Chondrocyte (in vitro differentiated cells): ENCODE data around the gene DDOST. TPM values are rescaled to one million over a fixed set of nuclear protein-coding genes. Genes with fewer than 3 reads are reported as not detected.
"Not testable (repeated sequence)": the region's sequence is repeated elsewhere in the genome, so short reads cannot be mapped to it uniquely, and the experiment has no call there.

Experiments used
- DNase-seq: peaks from one replicate; pipeline ENCODE4 v3.0.0; 2021; ENCODE audit warnings: mixed read lengths, low spot score
- H3K27ac Mint-ChIP-seq: one replicate; pipeline ENCODE4 v1.8.0; 2021; ENCODE audit warnings: mild to moderate bottlenecking, moderate library complexity, mixed read lengths; ENCODE audit not compliant: unreplicated experiment
- H3K27me3 Mint-ChIP-seq: 2 replicates; pipeline ENCODE4 v1.8.0; 2021; ENCODE audit warnings: low read depth, mixed read lengths
- H3K36me3 Mint-ChIP-seq: 2 replicates; pipeline ENCODE4 v1.8.0; 2021; ENCODE audit warnings: low read depth, mixed read lengths
- H3K4me1 Mint-ChIP-seq: 2 replicates; pipeline ENCODE4 v1.8.0; 2021; ENCODE audit warnings: low read depth, mild to moderate bottlenecking, mixed read lengths
- H3K4me3 Mint-ChIP-seq: one replicate; pipeline ENCODE4 v1.8.0; 2021; ENCODE audit warnings: mild to moderate bottlenecking, moderate library complexity, mixed read lengths; ENCODE audit not compliant: unreplicated experiment
- H3K9me3 Mint-ChIP-seq: 2 replicates; pipeline ENCODE4 v1.8.0; 2021; ENCODE audit warnings: low read depth, mixed read lengths
- total RNA-seq: library from RNA; stranded (reverse); gene quantifications from 3 replicates; pipeline ENCODE4 v1.2.1, GENCODE V29; 2021
- TF ChIP-seq, protein P1 (sequence below): fragments of 200-600 bp; sonication (generic); IDR thresholded peaks from 2 replicates; pipeline ENCODE4 v1.5.0; 2021; ENCODE audit warnings: antibody characterized with exemption, mild to moderate bottlenecking, moderate library complexity

Gene DDOST
- total RNA-seq, 1 donor from 2014 or later: 223 TPM

DNA sequence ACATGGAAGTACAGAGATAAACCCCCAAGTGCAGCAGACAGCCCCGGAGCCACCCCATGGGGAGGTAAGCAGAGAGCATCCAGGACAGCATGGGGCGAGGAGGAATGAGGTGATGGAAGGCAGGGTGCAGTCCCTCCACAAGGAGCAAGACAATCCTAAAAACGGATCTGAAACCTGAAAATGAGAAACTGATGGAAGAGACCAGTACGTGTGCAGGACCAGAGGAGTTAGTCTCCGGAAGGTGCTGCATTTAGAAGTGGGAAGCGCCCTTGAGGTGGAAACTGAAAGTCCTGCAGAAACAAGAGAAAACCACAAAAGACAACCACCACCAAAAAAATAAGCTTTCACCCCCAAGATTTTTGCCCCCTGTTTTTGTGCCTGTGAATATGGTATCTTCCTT is 17.4 kb upstream of the DDOST start:
- Mint-ChIP-seq H3K27ac (no peak overlapping the region), H3K4me3 (no peak overlapping the region), H3K36me3 (no peaks in the 10 kb centered on the region), H3K9me3 (no peaks in the 10 kb centered on the region), H3K4me1 (no peaks in the 10 kb centered on the region), H3K27me3 (no peaks in the 10 kb centered on the region)
- DNase-seq: no peak
- TF ChIP-seq, protein P1, sequence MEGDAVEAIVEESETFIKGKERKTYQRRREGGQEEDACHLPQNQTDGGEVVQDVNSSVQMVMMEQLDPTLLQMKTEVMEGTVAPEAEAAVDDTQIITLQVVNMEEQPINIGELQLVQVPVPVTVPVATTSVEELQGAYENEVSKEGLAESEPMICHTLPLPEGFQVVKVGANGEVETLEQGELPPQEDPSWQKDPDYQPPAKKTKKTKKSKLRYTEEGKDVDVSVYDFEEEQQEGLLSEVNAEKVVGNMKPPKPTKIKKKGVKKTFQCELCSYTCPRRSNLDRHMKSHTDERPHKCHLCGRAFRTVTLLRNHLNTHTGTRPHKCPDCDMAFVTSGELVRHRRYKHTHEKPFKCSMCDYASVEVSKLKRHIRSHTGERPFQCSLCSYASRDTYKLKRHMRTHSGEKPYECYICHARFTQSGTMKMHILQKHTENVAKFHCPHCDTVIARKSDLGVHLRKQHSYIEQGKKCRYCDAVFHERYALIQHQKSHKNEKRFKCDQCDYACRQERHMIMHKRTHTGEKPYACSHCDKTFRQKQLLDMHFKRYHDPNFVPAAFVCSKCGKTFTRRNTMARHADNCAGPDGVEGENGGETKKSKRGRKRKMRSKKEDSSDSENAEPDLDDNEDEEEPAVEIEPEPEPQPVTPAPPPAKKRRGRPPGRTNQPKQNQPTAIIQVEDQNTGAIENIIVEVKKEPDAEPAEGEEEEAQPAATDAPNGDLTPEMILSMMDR: no peak

DNA sequence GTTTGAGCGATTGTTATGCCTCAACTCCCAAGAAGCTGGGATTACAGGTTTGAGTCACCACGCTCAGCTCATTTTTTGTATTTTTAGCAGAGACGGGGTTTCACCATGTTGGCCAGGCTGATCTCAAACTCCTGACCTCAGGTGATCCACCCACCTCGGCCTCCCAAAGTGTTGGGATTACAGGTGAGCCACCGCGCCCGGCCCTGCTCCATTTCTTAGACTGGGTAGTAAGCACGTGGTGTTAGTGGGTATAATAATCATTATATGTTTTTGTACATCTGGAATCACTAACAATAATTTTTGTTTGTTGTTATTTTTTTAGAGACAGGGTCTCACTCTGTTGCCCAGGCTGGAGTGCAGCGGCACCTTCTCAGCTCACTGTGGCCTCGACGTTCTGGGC is 12.5 kb upstream of the DDOST start:
- not testable (repeated sequence) for H3K4me1 Mint-ChIP-seq, H3K9me3 Mint-ChIP-seq, H3K27me3 Mint-ChIP-seq, H3K36me3 Mint-ChIP-seq, DNase-seq, H3K4me3 Mint-ChIP-seq, H3K27ac Mint-ChIP-seq

DNA sequence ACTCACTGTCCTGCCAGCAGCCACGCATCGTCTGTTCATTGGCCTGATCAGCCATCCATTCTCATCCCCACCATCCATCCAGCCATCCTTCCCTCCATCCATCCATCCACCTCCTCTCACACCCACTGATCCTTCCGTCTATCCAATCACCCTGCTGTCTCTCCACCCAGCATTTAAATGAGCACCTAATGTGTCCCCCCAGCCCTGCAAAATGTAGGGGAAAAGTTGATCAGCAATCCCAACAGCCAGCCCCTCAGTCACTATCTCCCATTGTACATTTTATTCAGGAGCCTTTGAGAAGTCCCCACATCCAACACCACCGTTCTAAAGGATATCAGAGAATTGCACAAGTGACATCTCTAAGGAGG is 11.1 kb upstream of the DDOST start:
- DNase-seq: no peak
- Mint-ChIP-seq H3K36me3 (no peaks in the 10 kb centered on the region), H3K27ac (no peak overlapping the region), H3K9me3 (no peaks in the 10 kb centered on the region), H3K4me3 (no peak overlapping the region), H3K4me1 (no peaks in the 10 kb centered on the region), H3K27me3 (peaks cover 7% of the 10 kb centered on the region)
- TF ChIP-seq, protein P1: no peak

DNA sequence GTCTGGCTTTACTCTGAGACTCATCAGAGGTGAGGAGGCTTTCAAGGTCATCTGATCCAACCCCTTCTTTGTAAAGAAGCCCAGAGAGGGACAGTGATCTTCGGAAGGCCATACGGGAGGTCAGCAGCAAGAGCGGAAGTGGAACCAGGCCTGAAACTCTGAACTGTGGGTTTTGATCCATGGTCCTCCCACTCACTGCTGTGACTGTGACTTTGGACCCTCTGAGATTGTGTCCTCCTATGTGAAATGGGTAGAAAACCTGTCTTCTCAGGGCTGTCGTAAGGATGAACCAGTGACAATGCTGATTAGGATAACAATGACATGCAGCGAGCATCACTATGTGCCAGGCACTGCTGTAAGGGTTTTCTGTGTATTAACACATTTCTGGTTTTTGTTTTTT is 9.8 kb upstream of the DDOST start:
- Mint-ChIP-seq H3K27ac (no peak overlapping the region), H3K36me3 (no peaks in the 10 kb centered on the region), H3K27me3 (peaks cover 7% of the 10 kb centered on the region), H3K4me3 (no peak overlapping the region), H3K9me3 (no peaks in the 10 kb centered on the region), H3K4me1 (no peaks in the 10 kb centered on the region)
- no peak for DNase-seq
- TF ChIP-seq, protein P1: no peak

DNA sequence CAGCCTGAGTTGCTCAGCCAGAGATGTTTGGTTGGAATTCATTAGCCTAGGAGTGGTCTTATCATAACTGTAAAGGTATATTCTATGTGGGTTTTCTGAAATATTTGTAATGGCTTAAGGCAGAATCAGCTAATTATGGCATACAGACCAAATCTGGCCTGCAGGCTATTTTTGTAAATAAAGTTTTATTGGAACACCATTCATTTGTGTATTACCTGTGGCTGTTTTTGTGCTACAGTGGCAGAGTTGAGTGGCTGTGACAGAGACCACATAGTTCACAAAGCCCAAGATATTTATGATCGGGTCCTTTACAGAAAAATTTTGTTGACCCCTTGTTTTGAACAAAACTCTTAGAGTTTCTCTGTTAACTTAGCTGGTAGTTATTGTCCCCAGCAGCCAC is 7.4 kb upstream of the DDOST start:
- Mint-ChIP-seq H3K27ac (no peak overlapping the region), H3K4me3 (no peak overlapping the region), H3K27me3 (peaks cover 7% of the 10 kb centered on the region), H3K36me3 (no peaks in the 10 kb centered on the region), H3K4me1 (no peaks in the 10 kb centered on the region), H3K9me3 (no peaks in the 10 kb centered on the region)
- DNase-seq: no peak
- TF ChIP-seq, protein P1: no peak

DNA sequence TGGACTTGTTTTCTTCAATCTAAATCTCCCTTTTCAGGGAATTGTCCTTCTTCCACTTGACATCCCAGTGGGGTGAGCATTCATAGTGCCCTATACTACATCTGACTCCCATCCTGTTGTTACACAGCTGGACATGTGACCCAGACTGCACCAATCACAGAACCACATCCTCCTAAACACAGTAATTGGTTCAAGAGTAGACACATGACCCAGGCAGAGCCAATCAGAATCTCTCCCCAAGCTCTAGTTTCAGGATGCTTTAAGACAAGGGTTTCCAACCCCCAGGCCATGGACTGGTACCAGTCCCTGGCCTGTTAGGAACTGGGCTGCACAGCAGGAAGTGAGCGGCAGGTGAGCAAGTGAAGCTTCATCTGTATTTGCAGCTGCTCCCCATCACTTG is 5.6 kb upstream of the DDOST start:
- Mint-ChIP-seq H3K9me3 (no peaks in the 10 kb centered on the region), H3K4me1 (peaks cover 11% of the 10 kb centered on the region), H3K4me3 (no peak overlapping the region), H3K27ac (no peak overlapping the region), H3K27me3 (no peaks in the 10 kb centered on the region), H3K36me3 (no peaks in the 10 kb centered on the region)
- no peak for DNase-seq
- TF ChIP-seq, protein P1: no peak
